HepG2 (cell line): Measurements from ENCODE around the gene ACVRL1. TPM values are rescaled to one million over a fixed set of nuclear protein-coding genes. Genes with fewer than 3 reads are reported as not detected.

Source experiments
- ATAC-seq: fragments of 200-7000 bp; cut with Tn5 transposase; 3 replicates; pipeline ENCODE4 v1.9.1; 2020; ENCODE audit warnings: mild to moderate bottlenecking, moderate library complexity
- BruUV-seq: library from RNA; stranded (reverse); fragments of 400-500 nt; replicated peaks from 2 replicates; lab custom pipeline; 2021; lab: Mats Ljungman, UMichigan
- CTCF ChIA-PET: fragments of 300-600 bp; formaldehyde crosslinking; extraction: SDS; loops from one replicate; lab custom pipeline; 2021; ENCODE audit warnings: low total read pairs, inconsistent platforms, low intra/inter-chr PET ratio; lab: Yijun Ruan, JAX
- POLR2A ChIA-PET: fragments of 350-600 bp; sonication (Branson Sonifier 250); formaldehyde crosslinking; loops from one replicate; lab custom pipeline; 2020; ENCODE audit warnings: antibody characterized with exemption, inconsistent platforms; lab: Yijun Ruan, JAX
- DNase-seq: peaks from one replicate; pipeline ENCODE4 v3.0.0-alpha.2; 2015; ENCODE audit warnings: low spot score
- FAIRE-seq: peaks from 3 replicates; lab custom pipeline; 2011; peaks lifted over from hg19 to GRCh38; lab: Jason Lieb, UNC
- H2AFZ ChIP-seq: one replicate; pipeline ENCODE4 v1.6.1; 2011; ENCODE audit warnings: low read length, inconsistent platforms
- H3K27ac ChIP-seq: fragments of 300-600 bp; 3 replicates; pipeline ENCODE4 v1.8.0; 2011; ENCODE audit warnings: mixed run types, mild to moderate bottlenecking, mixed read lengths, low read length, inconsistent platforms; ENCODE audit not compliant: insufficient read depth; ENCODE audit errors: extremely low read length
- H3K27me3 ChIP-seq, 2 experiments: fragments of 200-600 bp in 1 of 2; 2 replicates in 1 of 2; 3 replicates in 1 of 2; pipeline versions ENCODE4 v1.6.0 to v1.8.0; 2011; ENCODE audit warnings: low read length in 2 of 2, mild to moderate bottlenecking in 2 of 2, moderate library complexity in 2 of 2, inconsistent platforms in 1 of 2; ENCODE audit not compliant: insufficient read depth in 2 of 2, control insufficient read depth in 1 of 2
- H3K36me3 ChIP-seq, 2 experiments: fragments of 200-600 bp in 1 of 2; replicated peaks in 1 of 2; 2 replicates in 1 of 2; 3 replicates in 1 of 2; pipeline versions ENCODE4 v1.5.1 to v1.8.0; 2011; ENCODE audit warnings: low read length in 2 of 2, inconsistent platforms in 1 of 2; ENCODE audit not compliant: insufficient read depth in 2 of 2, control insufficient read depth in 1 of 2
- H3K4me1 ChIP-seq: 2 replicates; pipeline ENCODE4 v1.5.1; 2012; ENCODE audit warnings: low read length, inconsistent platforms; ENCODE audit not compliant: insufficient read depth
- H3K4me2 ChIP-seq: 2 replicates; pipeline ENCODE4 v1.6.0; 2011; ENCODE audit warnings: low read depth, low read length, inconsistent platforms
- H3K4me3 ChIP-seq, 3 experiments: fragments of 200-600 bp in 1 of 3; sonication (generic), shearing (Covaris generic) in 1 of 3; replicated peaks in 1 of 3; 2 replicates each; pipeline ENCODE4 v1.5.1; 2011 to 2016; ENCODE audit warnings: low read length in 3 of 3, inconsistent platforms in 2 of 3, low read depth in 2 of 3, mild to moderate bottlenecking in 2 of 3, control low read depth in 1 of 3, mixed read lengths in 1 of 3; ENCODE audit not compliant: insufficient read depth in 1 of 3
- H3K79me2 ChIP-seq: one replicate; pipeline ENCODE4 v1.6.1; 2011; ENCODE audit warnings: low read length, inconsistent platforms; ENCODE audit not compliant: insufficient read depth
- H3K9ac ChIP-seq: 2 replicates; pipeline ENCODE4 v1.6.0; 2011; ENCODE audit warnings: mild to moderate bottlenecking, low read depth, low read length, inconsistent platforms; ENCODE audit not compliant: insufficient read depth
- H3K9me3 ChIP-seq: 2 replicates; pipeline ENCODE4 v1.5.1; 2012; ENCODE audit warnings: mild to moderate bottlenecking, low read length
- H4K20me1 ChIP-seq: 2 replicates; pipeline ENCODE4 v1.6.0; 2011; ENCODE audit warnings: inconsistent platforms, mild to moderate bottlenecking, low read length, moderate library complexity; ENCODE audit not compliant: insufficient read depth
- AKAP8 ChIP-seq: sonication (generic); formaldehyde crosslinking; IDR thresholded peaks from 2 replicates; pipeline ENCODE4 v1.5.1; 2020; ENCODE audit warnings: mild to moderate bottlenecking, missing genetic modification reagents
- BRF2 ChIP-seq: sonication (generic); formaldehyde crosslinking; IDR thresholded peaks from 2 replicates; pipeline ENCODE4 v1.8.1; 2022; ENCODE audit warnings: mild to moderate bottlenecking, missing genetic modification reagents
- ERF ChIP-seq: IDR thresholded peaks from 2 replicates; pipeline ENCODE4 v1.6.1; 2018; ENCODE audit warnings: missing biosample characterization, missing genetic modification reagents
- GPN1 ChIP-seq: sonication (generic); formaldehyde crosslinking; IDR thresholded peaks from 2 replicates; pipeline ENCODE4 v1.5.1; 2020; ENCODE audit warnings: missing genetic modification reagents, borderline replicate concordance
- MAFK ChIP-seq, 2 experiments: IDR thresholded peaks in 1 of 2; conservative IDR thresholded peaks in 1 of 2; 2 replicates each; pipeline ENCODE4 v1.6.1; 2011; ENCODE audit warnings: improper control_type of control experiment in 2 of 2, low read length in 2 of 2
- NR2F2 ChIP-seq: IDR thresholded peaks from 2 replicates; pipeline ENCODE4 v1.6.1; 2012; ENCODE audit warnings: low read depth, inconsistent platforms, borderline replicate concordance
- TBL1XR1 ChIP-seq: fragments of 150-350 bp; IDR thresholded peaks from 2 replicates; pipeline ENCODE4 v1.6.1; 2014; ENCODE audit warnings: borderline replicate concordance, low read length; ENCODE audit not compliant: partially characterized antibody
- ZNF18 ChIP-seq: sonication (generic); formaldehyde crosslinking; IDR thresholded peaks from 2 replicates; pipeline ENCODE4 v1.8.0; 2022; ENCODE audit warnings: mild to moderate bottlenecking, missing genetic modification reagents; ENCODE audit not compliant: insufficient replicate concordance
- ZNF687 ChIP-seq: sonication (generic); formaldehyde crosslinking; IDR thresholded peaks from 2 replicates; pipeline ENCODE4 v1.5.1; 2020; ENCODE audit warnings: mild to moderate bottlenecking, missing genetic modification reagents, moderate library complexity
- WGBS: methylation state at CpG from one replicate; pipeline ENCODE4 v1.1.6; 2017; ENCODE audit warnings: low lambda C conversion rate; 5-methylcytosine and 5-hydroxymethylcytosine counted together
- in situ Hi-C: cut with HindIII; loops from 2 replicates; pipeline ENCODE4 v1.10.0; 2017; ENCODE audit warnings: low pct_unique_long_range_greater_than_20kb; ENCODE audit not compliant: extremely low pct_ligation_motif_present
- intact Hi-C: fragments of 100-400 bp; cut with micrococcal nuclease; formaldehyde crosslinking; loops from one replicate; pipeline ENCODE4 v1.10.0; 2022; ENCODE audit not compliant: unreplicated experiment
- polyA plus RNA-seq, 8 experiments: library from polyadenylated mRNA; depleted of rRNA in 3 of 8; stranded (reverse) in 7 of 8; unstranded in 1 of 8; fragments of >200 nt; fragmentation: Illumina TruSeq in 4 of 8; extraction: Trizol in 4 of 8; gene quantifications; 2 replicates each; pipeline versions ENCODE4 v1.2.1 to v1.2.3, GENCODE V29; 2011 to 2016; ENCODE audit warnings: low read depth in 4 of 8, missing spikeins in 1 of 8, mixed read lengths in 1 of 8; ENCODE audit not compliant: insufficient read depth in 1 of 8
- total RNA-seq, 5 experiments: library from RNA; depleted of rRNA; stranded (reverse); fragments of >200 nt; fragmentation: Illumina TruSeq; extraction: Trizol; gene quantifications; 2 replicates each; pipeline ENCODE4 v1.2.3, GENCODE V29; 2016; ENCODE audit warnings: low read depth in 1 of 5

The ACVRL1 gene
- total and polyA plus RNA-seq, 2 of the 13 experiments (the other 11 are each of a cell fraction or from before 2014, with no cell fraction given), result not detected

- FAIRE-seq (peak; percentile 36), ATAC-seq (no peak), DNase-seq (no peak)
- TF ChIP-seq GPN1 (CRISPR knock-in tag), result no peak
- TF ChIP-seq AKAP8, result no peak
- TF ChIP-seq ERF, result no peak
- TF ChIP-seq BRF2 (CRISPR knock-in tag), result no peak
- TF ChIP-seq MAFK (conservative IDR thresholded peaks at IDR 0.05 in 1 of 2, IDR thresholded peaks at IDR 0.05 in 1 of 2; ENCODE audit: low read length in 2 of 2), result peak in 1 of 2 experiments; percentile 35; a peak in 2 of 4 replicates
- no peak for TF ChIP-seq TBL1XR1
- no peak for TF ChIP-seq NR2F2
- Histone ChIP-seq H3K4me1 (peaks cover 80% of the 10 kb centered on the region), H3K4me3 (no peak overlapping the region), H3K4me2 (peak overlapping the region; percentile 6; the same call in 1 of the 2 replicates), H2AFZ (no peak overlapping the region), H3K36me3 (no peaks in the 10 kb centered on the region; a peak in 1 of 5 replicates), H3K79me2 (peaks cover 83% of the 10 kb centered on the region), H3K9ac (no peak overlapping the region; the same call in 1 of the 2 replicates), H3K27ac (peak overlapping the region; percentile 14), H3K27me3 (peaks cover 0 to 3% of the 10 kb centered on the region in 2 experiments; a peak in 1 of 5 replicates), H4K20me1 (no peaks in the 10 kb centered on the region), H3K9me3 (no peaks in the 10 kb centered on the region)
- BruUV-seq, result no TSS peak
- in situ Hi-C loops (no loop called here), intact Hi-C loops (no loop called here)
- 100% methylated on average over 1 of the region's 1 CpG for WGBS
- POLR2A ChIA-PET, result no interaction called here
- CTCF ChIA-PET, result no interaction called here
These were observed 48.4 kb downstream of the ACVRL1 start for GRCh38 chr12:51955702-51956101.

GRCh38 chr12:51958542-51958941 is 51.2 kb downstream of the ACVRL1 start:
- POLR2A ChIA-PET, result interaction anchor here (1.7 kb wide), 1 partner anchor 18 kb away, joined by 7 read pairs; no protein-coding TSS in a partner anchor
- H3K27me3 ChIP-seq, result no peaks in the 10 kb centered on the region
- H3K9ac ChIP-seq, result no peak overlapping the region
- H3K79me2 ChIP-seq, result peaks cover 83% of the 10 kb centered on the region
- CTCF ChIA-PET, result no interaction called here
- H3K4me3 ChIP-seq, result no peak overlapping the region
- DNase-seq (no peak), ATAC-seq (no peak), FAIRE-seq (no peak)
- peaks cover 90% of the 10 kb centered on the region for H3K4me1 ChIP-seq
- WGBS, result 93% methylated on average over 12 of the region's 13 CpGs
- H3K4me2 ChIP-seq, result no peak overlapping the region
- no peak overlapping the region for H2AFZ ChIP-seq
- intact Hi-C loops, result no loop called here
- H4K20me1 ChIP-seq, result no peaks in the 10 kb centered on the region
- no peaks in the 10 kb centered on the region; a peak in 1 of 5 replicates for H3K36me3 ChIP-seq
- H3K9me3 ChIP-seq, result no peaks in the 10 kb centered on the region
- no TSS peak for BruUV-seq
- in situ Hi-C loops, result no loop called here
- H3K27ac ChIP-seq, result peak overlapping the region; percentile 71
- TF ChIP-seq ZNF18 (no peak), ZNF687 (CRISPR knock-in tag) (0 out of 2 replicates have a peak, but pooled peaks have one; percentile 4)
